GM18861 (cell line): ENCODE measurements around the gene ITIH3.
"Not testable (repeated sequence)": the region's sequence is repeated elsewhere in the genome, so short reads cannot be mapped to it uniquely, and the experiment has no call there.

Experiments used
- ATAC-seq: cut with Tn5 transposase; IDR thresholded peaks from one replicate; pipeline ENCODE4 v1.9.1; 2021; ENCODE audit not compliant: unreplicated experiment

ITIH3 gene, protein sequence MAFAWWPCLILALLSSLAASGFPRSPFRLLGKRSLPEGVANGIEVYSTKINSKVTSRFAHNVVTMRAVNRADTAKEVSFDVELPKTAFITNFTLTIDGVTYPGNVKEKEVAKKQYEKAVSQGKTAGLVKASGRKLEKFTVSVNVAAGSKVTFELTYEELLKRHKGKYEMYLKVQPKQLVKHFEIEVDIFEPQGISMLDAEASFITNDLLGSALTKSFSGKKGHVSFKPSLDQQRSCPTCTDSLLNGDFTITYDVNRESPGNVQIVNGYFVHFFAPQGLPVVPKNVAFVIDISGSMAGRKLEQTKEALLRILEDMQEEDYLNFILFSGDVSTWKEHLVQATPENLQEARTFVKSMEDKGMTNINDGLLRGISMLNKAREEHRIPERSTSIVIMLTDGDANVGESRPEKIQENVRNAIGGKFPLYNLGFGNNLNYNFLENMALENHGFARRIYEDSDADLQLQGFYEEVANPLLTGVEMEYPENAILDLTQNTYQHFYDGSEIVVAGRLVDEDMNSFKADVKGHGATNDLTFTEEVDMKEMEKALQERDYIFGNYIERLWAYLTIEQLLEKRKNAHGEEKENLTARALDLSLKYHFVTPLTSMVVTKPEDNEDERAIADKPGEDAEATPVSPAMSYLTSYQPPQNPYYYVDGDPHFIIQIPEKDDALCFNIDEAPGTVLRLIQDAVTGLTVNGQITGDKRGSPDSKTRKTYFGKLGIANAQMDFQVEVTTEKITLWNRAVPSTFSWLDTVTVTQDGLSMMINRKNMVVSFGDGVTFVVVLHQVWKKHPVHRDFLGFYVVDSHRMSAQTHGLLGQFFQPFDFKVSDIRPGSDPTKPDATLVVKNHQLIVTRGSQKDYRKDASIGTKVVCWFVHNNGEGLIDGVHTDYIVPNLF

DNA sequence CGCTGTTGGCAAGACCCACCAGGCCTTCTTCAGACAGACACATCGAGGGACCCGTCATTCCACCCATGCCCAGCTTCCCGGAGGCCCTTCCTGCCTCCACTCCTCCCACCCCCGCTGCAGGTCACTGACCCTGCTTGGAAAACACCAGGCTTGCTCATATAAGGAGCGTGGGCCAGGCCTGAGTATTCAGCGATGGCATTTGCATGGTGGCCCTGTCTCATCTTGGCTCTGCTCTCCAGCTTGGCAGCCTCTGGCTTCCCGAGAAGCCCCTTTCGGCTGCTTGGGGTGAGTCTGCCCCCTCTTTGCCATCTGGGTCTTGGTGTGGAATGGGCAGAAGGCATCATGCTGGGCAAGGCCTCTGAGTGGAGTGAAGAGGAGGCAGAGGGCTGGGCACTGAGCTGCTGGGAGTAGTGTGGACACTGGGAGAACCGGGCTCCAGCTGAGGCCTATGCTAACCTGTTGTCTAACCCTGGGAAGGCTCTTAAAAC, at the start of gene ITIH3:
Gene ITIH3, plus strand, starts transcription at position 185 of the 488 bp plus-strand sequence. Its CDS starts 8 bp downstream, at position 193.
- no peak for ATAC-seq

- ATAC-seq, result no peak
Observed at GRCh38 chr3:52752045-52752660, 42.4 kb upstream of the ITIH3 start.

GRCh38 chr3:52754373-52754772, 40.2 kb upstream of the ITIH3 start:
- no peak for ATAC-seq

DNA sequence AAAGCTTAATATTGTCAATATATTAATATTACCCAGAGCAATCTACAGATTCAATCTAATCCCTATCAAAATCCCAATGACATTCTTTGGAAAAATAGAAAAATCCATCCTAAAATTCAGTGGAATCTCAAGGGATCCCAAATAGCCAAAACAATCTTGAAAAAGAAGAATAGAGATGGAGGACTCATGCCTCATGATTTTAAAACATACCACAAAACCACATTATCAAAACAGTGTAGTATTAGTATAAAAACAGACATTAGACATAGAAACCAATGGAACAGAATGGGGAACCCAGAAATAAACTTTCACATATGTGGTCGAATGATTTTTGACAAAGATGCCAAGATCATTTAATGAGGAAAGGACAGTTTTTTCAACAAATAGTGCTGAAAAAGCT, 38.5 kb upstream of the ITIH3 start:
- no peak for ATAC-seq

DNA sequence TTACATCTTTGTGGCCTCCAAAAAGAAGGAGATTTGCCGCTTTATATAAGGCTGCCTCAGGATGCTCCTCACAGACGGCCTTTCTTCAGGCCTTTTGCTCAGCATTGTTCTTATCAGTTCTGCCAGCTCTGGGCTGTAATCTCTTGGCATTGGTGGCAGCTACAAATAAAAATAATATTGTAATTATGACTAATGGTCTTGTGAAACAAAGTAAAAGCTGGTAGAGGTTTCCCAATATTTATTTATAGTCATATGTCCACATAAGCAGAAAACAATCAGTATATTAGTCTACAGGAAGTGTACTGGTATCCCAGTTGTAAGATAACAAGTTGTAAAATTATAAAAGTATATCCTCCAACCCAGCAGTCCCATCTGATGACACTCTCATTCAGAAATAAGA, 31.1 kb upstream of the ITIH3 start:
- no peak for ATAC-seq

DNA sequence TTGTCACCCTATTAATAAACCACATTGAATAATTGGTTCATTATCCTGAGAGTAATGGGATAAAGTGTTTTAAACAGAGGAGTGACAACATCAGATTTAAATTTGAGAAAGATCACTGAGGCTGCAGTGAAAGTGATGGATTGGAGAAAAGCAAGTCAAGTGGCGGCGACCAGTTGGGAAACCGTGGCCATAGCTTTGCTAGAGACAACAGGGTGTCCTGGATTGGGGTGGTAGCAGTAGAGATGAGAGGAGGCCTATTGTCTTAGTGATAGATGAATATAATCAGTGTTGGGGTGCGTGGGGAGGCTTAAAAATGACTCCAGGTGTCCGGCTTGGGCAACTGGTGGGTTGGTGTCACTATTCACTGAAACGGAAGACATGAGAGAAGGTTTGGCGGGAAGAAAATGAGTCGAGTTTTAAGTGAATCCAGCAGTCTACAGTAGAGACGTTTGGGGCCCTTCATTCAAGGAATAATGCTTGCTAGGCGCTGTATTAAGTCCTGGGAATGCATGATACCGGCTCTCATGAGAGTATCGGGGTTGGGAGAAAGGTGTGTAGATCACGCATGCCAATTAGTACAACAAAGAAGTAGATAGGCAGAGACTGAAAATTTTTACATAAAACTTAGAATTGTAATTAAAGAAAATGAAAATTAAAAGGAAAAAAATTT, 24.7 kb upstream of the ITIH3 start:
- no peak for ATAC-seq

- ATAC-seq, result peak; percentile 89
Observed at GRCh38 chr3:52770496-52771333, 23.9 kb upstream of the ITIH3 start, which contains the start of gene NEK4. Gene NEK4 (minus strand): TSS chr3:52770940. CDS start chr3:52770746, 194 bp downstream.

DNA sequence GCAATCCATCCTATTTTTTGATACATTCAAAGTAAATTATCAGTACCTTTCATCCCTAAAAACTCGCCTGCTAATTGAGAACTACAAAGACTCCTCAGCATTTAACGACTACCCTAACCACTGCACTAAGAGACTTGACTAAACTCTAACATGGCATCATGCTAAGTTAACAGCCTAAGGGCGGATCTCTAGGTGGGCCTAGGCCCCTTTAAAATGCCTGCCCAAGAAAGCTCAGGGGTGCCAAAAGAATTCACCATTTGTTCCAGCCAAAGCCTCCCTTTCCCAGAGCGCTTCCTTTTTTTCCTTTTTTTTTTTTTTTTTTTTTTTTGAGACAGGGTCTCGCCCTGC, 23.3 kb upstream of the ITIH3 start:
- ATAC-seq, result peak; percentile 2

GRCh38 chr3:52771702-52772101, 22.9 kb upstream of the ITIH3 start:
- no peak for ATAC-seq

DNA sequence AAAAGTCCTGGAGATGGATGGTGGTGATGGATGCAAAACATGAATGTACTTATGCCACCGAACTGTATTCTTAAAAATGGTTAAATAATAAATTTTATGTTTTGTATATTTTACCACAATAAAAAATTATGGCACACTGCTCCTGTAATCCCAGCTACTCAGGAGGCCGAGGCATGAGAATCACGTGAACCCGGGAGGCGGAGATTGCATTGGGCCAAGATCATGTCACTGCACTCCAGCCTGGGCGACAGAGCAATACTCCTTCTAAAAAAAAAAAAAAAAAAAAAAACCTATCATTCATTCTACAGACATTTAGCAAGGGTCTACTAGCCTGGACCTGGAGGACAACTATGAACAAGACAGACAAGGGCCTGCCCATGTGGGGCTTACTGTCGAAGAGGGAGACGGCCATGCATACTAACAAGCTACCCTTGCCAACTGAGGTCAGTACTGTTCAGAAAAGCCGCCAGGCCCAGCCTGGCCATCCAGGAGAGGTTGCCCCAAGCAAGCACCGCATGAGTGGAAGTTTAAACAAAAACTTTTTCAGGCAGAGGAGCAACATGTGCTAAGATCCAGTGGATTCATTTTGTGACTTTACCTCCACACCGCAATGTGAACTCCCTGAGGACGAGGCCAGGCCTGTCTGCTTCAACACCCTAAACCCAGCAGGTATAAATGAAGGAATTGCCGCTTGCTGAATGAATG, 21.1 kb upstream of the ITIH3 start:
- no peak for ATAC-seq

- no peak for ATAC-seq
Observed at GRCh38 chr3:52774066-52774713, 20.4 kb upstream of the ITIH3 start.

DNA sequence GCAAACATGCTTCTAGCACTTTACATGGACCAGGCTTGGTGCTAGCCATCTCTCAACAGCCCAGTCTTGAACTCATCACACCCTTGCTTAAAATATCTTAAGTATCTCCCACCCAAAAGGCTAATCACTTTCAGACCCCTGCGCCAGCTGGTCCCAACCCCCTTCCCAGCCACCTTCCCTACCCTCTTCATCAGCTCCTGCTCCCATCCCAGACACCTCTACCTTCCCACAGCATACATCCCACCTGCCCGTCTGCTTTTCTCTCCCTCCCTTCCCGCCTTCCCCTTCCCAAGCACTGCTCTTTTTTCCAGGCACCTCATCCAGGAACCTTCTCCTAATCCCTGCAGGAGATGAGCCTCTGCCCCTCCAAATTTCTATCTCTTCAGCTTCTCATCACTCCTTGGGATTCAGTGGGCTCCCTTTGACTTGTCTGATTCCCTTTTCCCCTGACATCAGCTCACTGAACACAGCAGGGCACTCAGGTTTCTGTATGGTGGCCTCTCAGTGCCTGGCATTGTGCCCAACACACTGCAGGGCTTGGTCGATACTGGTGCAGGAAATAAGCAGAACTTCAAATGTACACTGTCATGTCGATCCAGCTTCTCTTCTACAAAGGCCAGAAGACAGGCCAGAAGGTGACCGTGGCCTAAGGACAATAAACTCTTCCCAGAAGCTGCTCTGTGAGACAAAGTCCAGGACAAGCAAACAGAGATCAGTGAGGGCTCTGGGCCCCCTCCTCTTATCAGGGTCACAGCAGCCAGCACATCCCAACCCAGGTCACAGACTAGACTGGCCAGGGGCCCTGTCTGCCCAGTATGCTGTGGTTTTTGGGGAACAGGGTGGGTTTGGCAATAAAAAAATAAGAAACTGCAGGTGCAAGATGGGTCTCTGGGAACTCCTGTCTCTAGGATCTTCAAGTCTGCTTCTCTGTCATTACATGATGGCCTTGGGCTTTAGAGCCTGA, 19.4 kb upstream of the ITIH3 start:
- no peak for ATAC-seq

- ATAC-seq, result no peak
Observed at GRCh38 chr3:52775877-52776276, 18.7 kb upstream of the ITIH3 start.

GRCh38 chr3:52776486-52776885, 18.1 kb upstream of the ITIH3 start:
- ATAC-seq, result not testable (repeated sequence)

GRCh38 chr3:52777127-52777958, 17.3 kb upstream of the ITIH3 start, which contains the start of gene ITIH1:
Gene ITIH1 (plus strand): TSS chr3:52777599. CDS start chr3:52777616, 17 bp downstream.
- ATAC-seq, result no peak

GRCh38 chr3:52777959-52778805, 16.4 kb upstream of the ITIH3 start:
- ATAC-seq, result no peak
